Loucy (cell line): ENCODE results near the gene PICK1.

Experiments
- CTCF ChIP-seq: fragments of 200-600 bp; sonication (generic); conservative IDR thresholded peaks from 2 replicates; pipeline ENCODE4 v1.5.1; 2014; ENCODE audit warnings: mild to moderate bottlenecking, antibody characterized with exemption, low read length
- EZH2phosphoT487 ChIP-seq: fragments of 200-600 bp; IDR thresholded peaks from 2 replicates; pipeline ENCODE4 v1.6.1; 2018; ENCODE audit warnings: antibody characterized with exemption, mild to moderate bottlenecking, moderate library complexity, borderline replicate concordance

- TF ChIP-seq CTCF (no peak), EZH2phosphoT487 (no peak)
Measured at GRCh38 chr22:38009000-38009806, 48.0 kb upstream of the PICK1 start.
